ENCODE measurements around the gene TNFRSF11A.

The TNFRSF11A gene

DNA sequence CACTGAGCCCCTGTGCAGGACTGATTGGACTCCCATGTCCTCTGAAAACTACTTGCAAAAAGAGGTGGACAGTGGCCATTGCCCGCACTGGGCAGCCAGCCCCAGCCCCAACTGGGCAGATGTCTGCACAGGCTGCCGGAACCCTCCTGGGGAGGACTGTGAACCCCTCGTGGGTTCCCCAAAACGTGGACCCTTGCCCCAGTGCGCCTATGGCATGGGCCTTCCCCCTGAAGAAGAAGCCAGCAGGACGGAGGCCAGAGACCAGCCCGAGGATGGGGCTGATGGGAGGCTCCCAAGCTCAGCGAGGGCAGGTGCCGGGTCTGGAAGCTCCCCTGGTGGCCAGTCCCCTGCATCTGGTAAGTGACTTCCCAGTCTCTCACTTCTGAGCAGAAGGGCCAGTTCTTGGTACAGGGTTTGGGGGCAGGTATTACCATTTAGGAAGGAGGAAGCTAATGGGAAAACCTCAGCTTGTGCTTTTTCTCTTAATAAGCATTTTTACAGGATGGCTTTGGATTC, 44.1 kb downstream of the TNFRSF11A start:
- no peak overlapping the region for H3K4me3 Mint-ChIP-seq
- H3K27me3 Mint-ChIP-seq, result peaks cover 22% of the 10 kb centered on the region
- no peaks in the 10 kb centered on the region for H3K4me1 Mint-ChIP-seq (ENCODE audit: low read depth)
- no peaks in the 10 kb centered on the region for H3K9me3 Mint-ChIP-seq
- intact Hi-C loops (cut with micrococcal nuclease), result loop anchor here (5.0 kb wide), 1 partner anchor 37 kb away; no protein-coding TSS in a partner anchor
- H3K36me3 Mint-ChIP-seq (ENCODE audit: low read depth), result no peaks in the 10 kb centered on the region
- no peak overlapping the region for H3K27ac Mint-ChIP-seq

DNA sequence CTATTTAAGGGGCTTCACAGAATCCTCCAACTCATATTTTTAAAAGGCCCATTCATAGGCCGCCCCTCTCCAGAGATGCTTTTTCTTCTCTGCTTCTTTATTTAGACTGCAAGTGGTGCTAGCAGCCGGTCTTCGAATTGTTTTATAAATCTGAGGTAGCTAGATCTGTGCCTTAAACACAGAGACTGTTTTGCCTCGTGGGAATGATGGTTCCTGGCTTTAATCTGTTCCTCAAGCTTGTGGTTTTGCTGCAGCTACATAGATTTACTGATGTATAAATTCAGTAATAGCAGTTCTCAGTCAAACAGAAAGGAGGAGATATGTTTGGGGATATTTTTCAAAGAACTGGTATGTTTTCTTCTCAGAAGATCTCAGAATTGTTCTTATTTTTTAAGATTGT, 45.3 kb downstream of the TNFRSF11A start:
- H3K4me1 Mint-ChIP-seq (ENCODE audit: low read depth), result no peaks in the 10 kb centered on the region
- H3K27ac Mint-ChIP-seq, result no peak overlapping the region
- H3K9me3 Mint-ChIP-seq, result no peaks in the 10 kb centered on the region
- H3K4me3 Mint-ChIP-seq, result no peak overlapping the region
- peaks cover 19% of the 10 kb centered on the region for H3K27me3 Mint-ChIP-seq
- intact Hi-C loops (cut with micrococcal nuclease), result no loop called here
- H3K36me3 Mint-ChIP-seq (ENCODE audit: low read depth), result no peaks in the 10 kb centered on the region

DNA sequence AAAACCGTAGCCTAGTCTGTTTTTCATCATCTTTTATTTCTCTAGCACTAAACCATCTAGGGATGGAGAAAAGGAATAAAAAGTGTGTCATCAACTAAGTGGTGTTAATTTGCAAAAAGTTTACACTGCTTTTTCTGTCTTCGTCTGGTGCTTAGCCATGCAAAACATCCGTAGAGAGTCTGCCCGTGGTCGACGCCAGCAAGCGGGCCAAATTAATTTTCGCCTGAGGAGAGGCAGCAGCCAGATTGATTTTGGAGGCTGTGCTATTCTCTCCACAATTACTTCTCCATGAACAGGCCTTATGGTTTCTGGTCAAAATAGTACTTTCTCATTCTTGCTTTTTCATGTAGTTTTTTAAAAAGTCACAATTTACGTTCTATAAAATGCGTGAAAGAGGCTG, 46.3 kb downstream of the TNFRSF11A start:
- Mint-ChIP-seq H3K9me3 (no peaks in the 10 kb centered on the region), H3K27me3 (peaks cover 15% of the 10 kb centered on the region), H3K4me3 (no peak overlapping the region), H3K36me3 (ENCODE audit: low read depth) (no peaks in the 10 kb centered on the region), H3K27ac (no peak overlapping the region), H3K4me1 (ENCODE audit: low read depth) (no peaks in the 10 kb centered on the region)
- intact Hi-C loops (cut with micrococcal nuclease), result no loop called here

DNA sequence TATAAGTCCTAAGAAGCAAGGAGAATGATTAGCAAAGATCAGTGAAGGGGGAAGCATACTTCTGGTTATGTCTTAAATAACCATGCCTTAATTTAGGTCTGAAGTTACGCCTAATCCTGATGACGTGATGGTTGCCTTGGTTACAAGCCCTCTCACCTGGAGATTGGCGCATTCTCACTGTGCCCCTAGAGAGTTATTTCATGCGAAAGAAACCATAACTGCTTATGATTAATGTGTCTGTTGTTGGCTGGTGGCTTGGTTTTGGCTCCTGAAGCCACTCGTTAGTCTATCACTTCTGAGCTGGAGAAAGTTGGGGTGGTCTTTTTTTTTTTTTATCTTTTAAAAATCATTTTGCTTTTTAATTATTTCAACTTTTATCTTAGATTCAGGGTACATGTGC, 47.0 kb downstream of the TNFRSF11A start:
- H3K36me3 Mint-ChIP-seq (ENCODE audit: low read depth), result no peaks in the 10 kb centered on the region
- intact Hi-C loops (cut with micrococcal nuclease), result no loop called here

DNA sequence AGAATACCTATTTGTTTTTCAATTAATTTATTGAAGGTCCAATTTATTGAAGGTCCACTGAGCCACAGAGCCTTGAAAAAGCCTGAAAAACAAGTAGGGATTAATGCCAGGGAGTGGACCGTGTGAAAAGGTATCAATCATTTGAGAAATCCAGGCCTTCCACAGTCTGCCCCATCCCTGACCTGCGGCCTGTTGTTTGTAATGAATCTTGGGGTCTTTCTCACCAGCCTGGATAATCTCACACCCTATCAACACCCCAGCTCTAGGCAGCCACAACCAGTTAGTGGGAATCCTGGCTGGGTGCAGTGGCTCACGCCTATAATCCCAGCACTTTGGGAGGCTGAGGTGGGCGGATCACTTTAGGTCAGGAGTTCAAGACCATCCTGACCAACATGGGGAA, 47.8 kb downstream of the TNFRSF11A start:
- no peak overlapping the region for H3K27ac Mint-ChIP-seq
- H3K4me1 Mint-ChIP-seq (ENCODE audit: low read depth), result no peaks in the 10 kb centered on the region
- peaks cover 15% of the 10 kb centered on the region for H3K27me3 Mint-ChIP-seq
- intact Hi-C loops (cut with micrococcal nuclease), result no loop called here
- H3K9me3 Mint-ChIP-seq, result no peaks in the 10 kb centered on the region
- no peak overlapping the region for H3K4me3 Mint-ChIP-seq
- H3K36me3 Mint-ChIP-seq (ENCODE audit: low read depth), result no peaks in the 10 kb centered on the region

More for the DNA sequence above, 47.0 kb downstream of the TNFRSF11A start:
- Mint-ChIP-seq H3K4me1 (ENCODE audit: low read depth) (no peaks in the 10 kb centered on the region), H3K27ac (no peak overlapping the region), H3K4me3 (no peak overlapping the region), H3K27me3 (peaks cover 15% of the 10 kb centered on the region), H3K9me3 (no peaks in the 10 kb centered on the region)

DNA sequence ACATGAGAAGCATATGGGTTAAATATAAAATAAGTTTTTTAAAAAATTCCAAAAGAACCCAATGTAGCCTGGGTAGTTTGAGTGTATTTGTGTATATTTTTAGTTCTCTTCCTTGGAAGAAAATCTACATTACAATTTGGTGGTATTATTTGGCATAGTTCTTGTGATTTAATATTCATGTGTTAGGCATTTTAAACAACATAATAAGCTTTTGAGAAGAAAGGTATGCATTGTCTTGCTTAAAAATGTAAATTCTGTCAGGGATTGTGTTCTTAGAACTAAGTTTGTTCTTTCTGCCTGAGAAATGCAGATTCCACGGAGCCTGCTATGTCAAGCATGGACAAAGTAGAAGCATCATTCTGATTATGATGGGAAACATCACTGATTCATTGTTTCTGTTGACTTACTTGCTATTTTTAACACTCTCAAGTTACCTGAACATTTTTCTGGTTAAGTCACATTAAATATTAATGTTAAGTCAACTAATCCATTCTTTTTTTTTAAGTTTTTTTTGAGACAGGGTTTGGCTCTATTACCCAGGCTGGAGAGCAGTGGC, 49.4 kb downstream of the TNFRSF11A start:
- Mint-ChIP-seq H3K36me3 (ENCODE audit: low read depth) (peaks cover 5% of the 10 kb centered on the region), H3K27ac (no peak overlapping the region), H3K4me1 (ENCODE audit: low read depth) (no peaks in the 10 kb centered on the region), H3K4me3 (no peak overlapping the region), H3K9me3 (no peaks in the 10 kb centered on the region), H3K27me3 (peaks cover 21% of the 10 kb centered on the region)
- intact Hi-C loops (cut with micrococcal nuclease), result no loop called here

DNA sequence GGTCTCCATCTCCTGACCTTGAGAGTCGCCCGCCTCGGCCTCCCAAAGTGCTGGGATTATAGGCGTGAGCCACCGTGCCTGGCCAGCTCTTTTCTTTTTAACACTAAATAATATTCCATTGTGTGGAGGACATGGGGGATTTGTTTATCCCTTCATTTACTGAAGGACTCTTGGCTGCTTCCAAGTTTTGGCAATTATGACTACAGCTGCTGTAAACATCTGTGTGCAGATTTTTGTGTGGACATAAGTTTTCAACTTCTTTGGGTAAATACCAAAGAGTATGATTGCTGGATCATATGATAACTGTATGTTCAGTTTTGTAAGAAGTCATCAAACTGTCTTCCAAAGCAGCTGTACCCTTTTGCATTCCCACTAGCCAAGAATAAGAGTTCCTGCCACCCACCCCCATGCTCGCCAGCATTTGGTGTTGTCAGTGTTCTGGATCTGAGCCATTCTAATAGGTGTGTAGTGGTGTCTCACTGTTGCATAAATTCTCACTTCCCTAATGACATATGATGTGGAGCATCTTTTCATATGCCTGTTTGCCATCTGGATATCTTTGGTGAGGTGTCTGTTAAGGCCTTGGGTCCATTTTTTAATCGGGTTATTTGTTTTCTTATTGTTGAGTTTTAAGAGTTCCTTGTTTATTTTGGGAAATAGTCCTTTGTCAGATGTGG, 52.2 kb downstream of the TNFRSF11A start:
- Mint-ChIP-seq H3K4me3 (no peak overlapping the region), H3K9me3 (peaks cover 2% of the 10 kb centered on the region), H3K36me3 (ENCODE audit: low read depth) (peaks cover 7% of the 10 kb centered on the region), H3K27ac (no peak overlapping the region), H3K4me1 (ENCODE audit: low read depth) (no peaks in the 10 kb centered on the region), H3K27me3 (peaks cover 9% of the 10 kb centered on the region)
- intact Hi-C loops (cut with micrococcal nuclease), result no loop called here

DNA sequence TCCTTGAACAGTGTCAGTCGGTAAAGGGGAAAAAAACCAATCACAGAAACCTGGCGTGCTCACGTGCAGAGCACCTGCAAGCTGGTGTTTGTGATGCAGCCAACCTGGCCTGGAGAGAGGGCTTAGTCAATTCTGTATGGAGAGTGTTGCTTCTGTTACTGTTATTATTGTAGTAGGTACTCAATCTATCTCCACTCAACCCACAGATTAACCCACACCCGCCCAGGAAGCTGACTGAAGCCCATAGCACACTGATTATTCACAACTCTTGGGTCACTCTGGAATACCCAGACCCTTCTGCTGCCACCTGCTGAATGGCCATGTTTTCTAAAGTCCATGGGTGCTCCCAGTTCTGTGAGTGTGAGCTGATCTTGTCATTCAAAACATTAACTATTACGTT, 53.9 kb downstream of the TNFRSF11A start:
- Mint-ChIP-seq H3K36me3 (ENCODE audit: low read depth) (peaks cover 13% of the 10 kb centered on the region), H3K4me1 (ENCODE audit: low read depth) (peaks cover 3% of the 10 kb centered on the region)

DNA sequence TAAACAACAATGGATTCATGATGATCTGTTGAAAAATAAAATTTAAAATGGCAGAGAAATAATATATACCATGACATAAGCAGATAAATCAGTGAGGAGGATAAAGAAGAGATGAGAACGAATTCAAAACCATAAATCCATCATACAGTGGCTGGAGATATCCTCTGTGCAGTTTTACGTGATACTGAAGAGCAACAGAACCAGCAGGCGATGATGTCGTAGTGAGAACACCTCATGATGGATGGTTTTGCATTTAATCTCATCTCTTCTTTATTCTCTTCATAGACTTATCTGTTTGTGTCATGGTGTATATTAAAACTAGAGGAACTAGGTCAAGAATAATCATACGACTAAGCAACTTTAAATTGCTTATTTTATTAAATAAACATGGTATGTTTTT, 56.3 kb downstream of the TNFRSF11A start:
- H3K4me1 Mint-ChIP-seq (ENCODE audit: low read depth), result peaks cover 8% of the 10 kb centered on the region
- peaks cover 23% of the 10 kb centered on the region for H3K9me3 Mint-ChIP-seq
- H3K4me3 Mint-ChIP-seq, result no peak overlapping the region
- H3K27ac Mint-ChIP-seq, result no peak overlapping the region
- peaks cover 21% of the 10 kb centered on the region for H3K36me3 Mint-ChIP-seq (ENCODE audit: low read depth)
- intact Hi-C loops (cut with micrococcal nuclease), result no loop called here
- H3K27me3 Mint-ChIP-seq, result peaks cover 13% of the 10 kb centered on the region

More for the DNA sequence above, 53.9 kb downstream of the TNFRSF11A start:
- peaks cover 12% of the 10 kb centered on the region for H3K27me3 Mint-ChIP-seq
- no peak overlapping the region for H3K27ac Mint-ChIP-seq
- peaks cover 20% of the 10 kb centered on the region for H3K9me3 Mint-ChIP-seq
- H3K4me3 Mint-ChIP-seq, result no peak overlapping the region
- intact Hi-C loops (cut with micrococcal nuclease), result no loop called here

DNA sequence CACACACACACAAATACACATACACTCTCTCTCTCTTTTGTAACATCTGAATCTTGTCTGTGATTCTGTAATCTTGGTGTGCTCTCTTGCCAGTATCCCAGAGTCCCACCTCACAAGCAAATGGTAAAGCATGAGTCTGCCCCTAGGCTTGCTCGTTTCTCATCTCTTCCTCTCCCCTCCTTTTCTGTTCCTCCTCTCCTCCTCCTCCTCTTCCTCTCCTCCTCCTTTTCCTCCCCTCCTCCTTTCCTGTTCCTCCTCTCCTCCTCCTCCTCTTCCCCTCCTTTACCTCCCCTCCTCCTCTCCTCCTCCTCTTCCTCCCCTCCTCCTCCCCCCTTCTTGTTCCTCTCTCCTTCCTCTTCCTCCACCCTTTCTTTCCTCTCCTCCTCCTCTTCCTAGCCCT, 59.0 kb downstream of the TNFRSF11A start:
- H3K36me3 Mint-ChIP-seq (ENCODE audit: low read depth), result peaks cover 18% of the 10 kb centered on the region

DNA sequence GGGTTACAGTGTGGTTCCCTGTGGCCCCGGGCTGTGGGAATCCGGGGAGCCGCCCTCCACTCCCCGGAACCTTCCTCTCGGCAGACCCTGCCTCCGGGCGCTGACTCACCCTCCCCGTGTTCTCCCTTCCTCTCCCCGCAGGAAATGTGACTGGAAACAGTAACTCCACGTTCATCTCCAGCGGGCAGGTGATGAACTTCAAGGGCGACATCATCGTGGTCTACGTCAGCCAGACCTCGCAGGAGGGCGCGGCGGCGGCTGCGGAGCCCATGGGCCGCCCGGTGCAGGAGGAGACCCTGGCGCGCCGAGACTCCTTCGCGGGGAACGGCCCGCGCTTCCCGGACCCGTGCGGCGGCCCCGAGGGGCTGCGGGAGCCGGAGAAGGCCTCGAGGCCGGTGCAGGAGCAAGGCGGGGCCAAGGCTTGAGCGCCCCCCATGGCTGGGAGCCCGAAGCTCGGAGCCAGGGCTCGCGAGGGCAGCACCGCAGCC, 59.5 kb downstream of the TNFRSF11A start:
- Mint-ChIP-seq H3K27ac (no peak overlapping the region), H3K4me1 (ENCODE audit: low read depth) (peaks cover 8% of the 10 kb centered on the region), H3K36me3 (ENCODE audit: low read depth) (peaks cover 16% of the 10 kb centered on the region), H3K9me3 (peaks cover 23% of the 10 kb centered on the region), H3K27me3 (peaks cover 8% of the 10 kb centered on the region), H3K4me3 (no peak overlapping the region)
- intact Hi-C loops (cut with micrococcal nuclease), result no loop called here

More for the DNA sequence above, 59.0 kb downstream of the TNFRSF11A start:
- peaks cover 8% of the 10 kb centered on the region for H3K4me1 Mint-ChIP-seq (ENCODE audit: low read depth)
- H3K9me3 Mint-ChIP-seq, result peaks cover 23% of the 10 kb centered on the region
- peaks cover 9% of the 10 kb centered on the region for H3K27me3 Mint-ChIP-seq
- H3K4me3 Mint-ChIP-seq, result no peak overlapping the region
- H3K27ac Mint-ChIP-seq, result no peak overlapping the region
- intact Hi-C loops (cut with micrococcal nuclease), result no loop called here

DNA sequence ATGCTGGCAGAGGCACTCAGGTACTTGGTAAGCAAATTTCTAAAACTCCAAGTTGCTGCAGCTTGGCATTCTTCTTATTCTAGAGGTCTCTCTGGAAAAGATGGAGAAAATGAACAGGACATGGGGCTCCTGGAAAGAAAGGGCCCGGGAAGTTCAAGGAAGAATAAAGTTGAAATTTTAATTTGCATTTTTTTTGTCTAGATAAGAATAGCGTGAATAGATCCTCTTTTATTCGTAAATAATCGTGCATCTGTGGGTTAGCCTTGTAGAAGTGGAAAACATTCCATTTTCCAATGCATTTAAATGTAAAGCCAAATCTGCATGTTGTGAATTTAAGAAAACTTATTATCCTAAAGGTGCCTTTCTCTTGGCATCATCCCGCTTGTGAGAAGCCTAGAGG, 61.0 kb downstream of the TNFRSF11A start:
- Mint-ChIP-seq H3K4me1 (ENCODE audit: low read depth) (peaks cover 18% of the 10 kb centered on the region), H3K27ac (no peak overlapping the region), H3K36me3 (ENCODE audit: low read depth) (peaks cover 16% of the 10 kb centered on the region), H3K27me3 (peaks cover 9% of the 10 kb centered on the region), H3K9me3 (peaks cover 23% of the 10 kb centered on the region), H3K4me3 (no peak overlapping the region)
- intact Hi-C loops (cut with micrococcal nuclease), result no loop called here

DNA sequence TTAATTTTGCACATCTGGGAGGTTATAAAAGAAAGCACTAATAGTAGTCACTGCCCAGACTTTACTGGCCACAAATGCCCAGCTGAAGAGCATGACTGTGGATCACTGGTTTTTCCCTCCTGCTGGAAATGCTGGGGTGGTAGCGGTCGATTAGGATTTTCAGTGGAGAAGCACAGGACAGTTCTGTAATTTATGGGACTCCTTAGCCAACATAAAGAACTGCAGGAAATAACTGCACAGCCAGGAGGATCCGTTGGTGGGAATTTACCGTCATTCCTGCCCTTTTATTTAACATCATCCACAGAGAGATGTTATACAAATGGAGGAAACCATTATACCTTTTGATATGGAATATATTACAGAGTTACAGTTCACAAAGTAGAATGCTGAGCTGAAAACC, 61.5 kb downstream of the TNFRSF11A start:
- H3K4me1 Mint-ChIP-seq (ENCODE audit: low read depth), result peaks cover 19% of the 10 kb centered on the region

DNA sequence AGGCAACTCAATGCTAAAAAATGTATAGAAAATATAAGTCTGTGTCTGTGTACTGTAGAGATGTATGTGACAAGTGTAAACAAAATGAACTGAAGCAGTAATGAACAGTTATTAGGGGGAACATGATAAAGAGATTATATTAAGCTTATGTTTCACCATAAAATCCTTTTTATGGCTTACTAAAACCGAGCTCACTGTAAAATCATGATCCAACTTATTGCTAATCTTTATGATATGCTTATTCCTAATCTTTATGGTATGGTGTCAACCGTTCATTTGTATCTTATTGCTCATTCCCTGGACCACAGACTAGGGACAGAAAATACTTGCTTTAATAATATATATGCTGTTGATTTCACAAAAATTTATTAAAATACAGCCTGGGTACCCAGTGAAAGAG, 62.1 kb downstream of the TNFRSF11A start:
- Mint-ChIP-seq H3K36me3 (ENCODE audit: low read depth) (peaks cover 14% of the 10 kb centered on the region), H3K4me3 (no peak overlapping the region), H3K27me3 (peaks cover 9% of the 10 kb centered on the region), H3K4me1 (ENCODE audit: low read depth) (peaks cover 19% of the 10 kb centered on the region), H3K27ac (no peak overlapping the region), H3K9me3 (peaks cover 21% of the 10 kb centered on the region)
- intact Hi-C loops (cut with micrococcal nuclease), result no loop called here

More for the DNA sequence above, 61.5 kb downstream of the TNFRSF11A start:
- Mint-ChIP-seq H3K27me3 (peaks cover 9% of the 10 kb centered on the region), H3K4me3 (no peak overlapping the region), H3K27ac (no peak overlapping the region), H3K36me3 (ENCODE audit: low read depth) (peaks cover 16% of the 10 kb centered on the region), H3K9me3 (peaks cover 23% of the 10 kb centered on the region)
- intact Hi-C loops (cut with micrococcal nuclease), result no loop called here
